ENCODE measurements around the gene CACNA2D4.

GRCh38 chr12:1846421-1847405 is 71.7 kb downstream of the CACNA2D4 start:
- TF ChIP-seq CTCF (IDR thresholded peaks at IDR 0.05; ENCODE audit: extremely low read depth in 1 of 2, insufficient read depth in 1 of 2, low read depth in 1 of 2, low read length in 2 of 2) = no peak
- TF ChIP-seq POLR2AphosphoS5 (IDR thresholded peaks at IDR 0.05; ENCODE audit: insufficient read depth, low read depth, low read length) = no peak
- TF ChIP-seq POLR2A (IDR thresholded peaks at IDR 0.05; ENCODE audit: low read depth, low read length) = no peak

Measured in endothelial cell of umbilical vein (primary cell).